Memory B cell (primary cell): ENCODE results near the gene CCDC51.
"Not testable (repeated sequence)": the region's sequence is repeated elsewhere in the genome, so short reads cannot be mapped to it uniquely, and the experiment has no call there.

Experiments
- ATAC-seq: fragments of 150-1000 bp; cut with Tn5 transposase; 2 replicates; pipeline ENCODE4 v1.10.0; 2021; ENCODE audit warnings: low read depth, mild to moderate bottlenecking, moderate library complexity
- DNase-seq, 2 donors: peaks; one replicate each; pipeline ENCODE4 v3.0.0; 2022; ENCODE audit warnings: low spot score in 2 of 2
- H3K27ac Mint-ChIP-seq: one replicate; pipeline ENCODE4 v1.8.0; 2022; ENCODE audit warnings: mild to moderate bottlenecking, moderate library complexity, mixed read lengths
- H3K27me3 Mint-ChIP-seq: one replicate; pipeline ENCODE4 v1.8.0; 2022; ENCODE audit warnings: mixed read lengths
- H3K36me3 Mint-ChIP-seq: one replicate; pipeline ENCODE4 v1.8.0; 2022; ENCODE audit warnings: mild to moderate bottlenecking, mixed read lengths
- H3K4me1 Mint-ChIP-seq: one replicate; pipeline ENCODE4 v1.8.0; 2022; ENCODE audit warnings: mixed read lengths
- H3K4me3 Mint-ChIP-seq: one replicate; pipeline ENCODE4 v1.8.0; 2022; ENCODE audit warnings: mild to moderate bottlenecking, moderate library complexity, mixed read lengths
- H3K9me3 Mint-ChIP-seq: one replicate; pipeline ENCODE4 v1.8.0; 2022; ENCODE audit warnings: mixed read lengths

The CCDC51 gene, protein sequence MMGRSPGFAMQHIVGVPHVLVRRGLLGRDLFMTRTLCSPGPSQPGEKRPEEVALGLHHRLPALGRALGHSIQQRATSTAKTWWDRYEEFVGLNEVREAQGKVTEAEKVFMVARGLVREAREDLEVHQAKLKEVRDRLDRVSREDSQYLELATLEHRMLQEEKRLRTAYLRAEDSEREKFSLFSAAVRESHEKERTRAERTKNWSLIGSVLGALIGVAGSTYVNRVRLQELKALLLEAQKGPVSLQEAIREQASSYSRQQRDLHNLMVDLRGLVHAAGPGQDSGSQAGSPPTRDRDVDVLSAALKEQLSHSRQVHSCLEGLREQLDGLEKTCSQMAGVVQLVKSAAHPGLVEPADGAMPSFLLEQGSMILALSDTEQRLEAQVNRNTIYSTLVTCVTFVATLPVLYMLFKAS

DNA sequence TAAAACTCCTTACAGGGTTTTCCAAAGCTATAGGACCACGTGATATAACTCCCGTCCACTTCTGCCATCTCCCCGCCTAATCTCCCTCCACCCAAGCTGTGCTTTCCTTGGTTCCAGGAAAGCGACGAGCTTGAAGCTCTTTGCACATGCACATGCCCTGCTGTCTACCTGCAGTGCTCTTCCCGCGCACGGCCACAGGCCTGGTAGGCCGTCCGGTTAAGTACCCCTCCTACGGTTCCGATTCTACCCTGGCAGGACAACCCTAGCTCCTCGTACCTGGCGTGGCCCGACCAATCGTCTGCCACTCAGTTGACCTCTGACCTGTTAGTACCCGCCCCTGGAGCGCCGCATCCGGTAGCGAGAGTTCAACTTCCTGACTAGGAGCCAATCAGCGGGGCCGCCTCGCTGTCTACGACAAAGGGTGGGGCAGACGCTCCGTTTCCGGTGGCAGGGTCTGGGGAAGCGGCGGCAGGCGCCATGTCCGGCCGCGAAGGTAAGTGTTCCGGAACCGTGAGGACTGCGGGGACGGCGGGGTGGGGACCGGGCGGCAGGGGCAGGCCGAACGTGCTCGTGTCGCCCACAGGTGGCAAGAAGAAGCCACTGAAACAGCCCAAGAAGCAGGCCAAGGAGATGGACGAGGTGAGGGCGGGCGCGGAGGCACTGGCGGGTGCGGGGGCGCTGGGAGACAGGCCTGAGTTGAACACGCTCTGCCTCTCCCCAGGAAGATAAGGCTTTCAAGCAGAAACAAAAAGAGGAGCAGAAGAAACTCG is at the start of gene CCDC51, which contains the start of gene TMA7:
CCDC51 (minus strand) TSS at position 300 of the 770 bp plus-strand sequence. CDS start 4,991 bp downstream, outside the sequence.
TMA7 (plus strand) TSS at position 438 of the 770 bp plus-strand sequence; CDS start at position 478, 40 bp downstream.
- peak; percentile 94 to 96 for DNase-seq
- peak within 1 kb of the TSS; percentile 93 for H3K27ac Mint-ChIP-seq
- ATAC-seq: peak; percentile 93
- no peaks in the 10 kb centered on the region for H3K9me3 Mint-ChIP-seq
- H3K36me3 Mint-ChIP-seq: peaks cover 5% of the 10 kb centered on the region
- H3K27me3 Mint-ChIP-seq: no peaks in the 10 kb centered on the region
- H3K4me3 Mint-ChIP-seq: peak within 1 kb of the TSS; percentile 93
- H3K4me1 Mint-ChIP-seq: peaks cover 18% of the 10 kb centered on the region

DNA sequence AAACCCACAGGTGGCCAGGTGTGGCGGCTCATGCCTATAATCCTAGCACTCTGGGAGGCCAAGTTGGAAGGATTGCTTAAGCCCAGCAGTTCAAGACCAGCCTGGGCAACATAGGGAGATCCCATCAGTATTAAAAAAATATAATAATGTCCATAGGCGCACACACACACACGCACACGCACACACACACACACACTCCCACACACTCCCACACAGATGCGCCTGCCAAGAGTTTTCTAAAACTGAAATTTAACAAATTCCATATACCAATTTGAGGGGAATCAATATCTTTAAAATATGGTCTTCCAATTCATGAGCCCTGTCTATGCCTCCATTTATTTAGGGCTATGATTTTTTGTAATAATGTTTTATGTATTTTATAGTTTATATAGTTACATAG is 47.0 kb upstream of the CCDC51 start:
- Mint-ChIP-seq H3K27me3 (no peaks in the 10 kb centered on the region), H3K9me3 (no peaks in the 10 kb centered on the region), H3K4me3 (no peak overlapping the region), H3K4me1 (no peaks in the 10 kb centered on the region), H3K27ac (no peak overlapping the region), H3K36me3 (peaks cover 2% of the 10 kb centered on the region)
- ATAC-seq (no peak), DNase-seq (no peak)

DNA sequence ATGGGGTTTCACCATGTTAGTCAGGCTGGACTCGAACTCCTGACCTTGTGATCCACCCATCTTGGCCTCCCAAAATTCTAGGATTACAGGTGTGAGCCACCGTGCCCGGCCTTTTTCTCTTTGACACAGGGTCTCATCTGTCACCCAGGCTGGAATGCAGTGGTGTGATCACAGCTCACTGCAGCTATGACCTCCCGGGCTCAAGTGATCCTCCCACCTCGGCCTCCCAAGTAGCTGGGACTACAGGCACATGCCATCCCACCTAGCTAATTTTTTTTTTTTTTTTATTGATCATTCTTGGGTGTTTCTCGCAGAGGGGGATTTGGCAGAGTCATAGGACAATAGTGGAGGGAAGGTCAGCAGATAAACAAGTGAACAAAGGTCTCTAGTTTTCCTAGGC is 42.9 kb upstream of the CCDC51 start:
- H3K27me3 Mint-ChIP-seq, H3K4me3 Mint-ChIP-seq, H3K9me3 Mint-ChIP-seq, H3K36me3 Mint-ChIP-seq, H3K27ac Mint-ChIP-seq, DNase-seq, ATAC-seq: not testable (repeated sequence)
- peaks cover 13% of the 10 kb centered on the region for H3K4me1 Mint-ChIP-seq

DNA sequence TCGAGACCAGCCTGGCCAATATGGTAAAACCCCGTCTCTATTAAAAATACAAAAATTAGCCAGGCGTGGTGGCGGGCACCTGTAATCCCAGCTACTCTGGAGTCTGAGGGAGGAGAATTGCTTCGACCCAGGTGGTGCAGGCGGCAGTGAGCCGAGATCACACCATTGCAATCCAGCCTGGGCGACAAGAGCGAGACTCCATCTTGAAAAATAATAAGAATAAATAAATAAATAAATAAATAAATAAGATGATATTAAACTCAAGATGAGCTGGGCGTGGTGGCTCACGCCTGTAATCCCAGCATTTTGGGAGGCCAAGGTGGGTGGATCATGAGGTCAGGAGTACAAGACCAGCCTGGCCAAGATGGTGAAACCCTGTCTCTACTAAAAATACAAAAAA is 41.0 kb upstream of the CCDC51 start:
- not testable (repeated sequence) for H3K4me3 Mint-ChIP-seq, H3K27me3 Mint-ChIP-seq, DNase-seq, H3K36me3 Mint-ChIP-seq, H3K27ac Mint-ChIP-seq, ATAC-seq, H3K9me3 Mint-ChIP-seq
- H3K4me1 Mint-ChIP-seq: peaks cover 17% of the 10 kb centered on the region

DNA sequence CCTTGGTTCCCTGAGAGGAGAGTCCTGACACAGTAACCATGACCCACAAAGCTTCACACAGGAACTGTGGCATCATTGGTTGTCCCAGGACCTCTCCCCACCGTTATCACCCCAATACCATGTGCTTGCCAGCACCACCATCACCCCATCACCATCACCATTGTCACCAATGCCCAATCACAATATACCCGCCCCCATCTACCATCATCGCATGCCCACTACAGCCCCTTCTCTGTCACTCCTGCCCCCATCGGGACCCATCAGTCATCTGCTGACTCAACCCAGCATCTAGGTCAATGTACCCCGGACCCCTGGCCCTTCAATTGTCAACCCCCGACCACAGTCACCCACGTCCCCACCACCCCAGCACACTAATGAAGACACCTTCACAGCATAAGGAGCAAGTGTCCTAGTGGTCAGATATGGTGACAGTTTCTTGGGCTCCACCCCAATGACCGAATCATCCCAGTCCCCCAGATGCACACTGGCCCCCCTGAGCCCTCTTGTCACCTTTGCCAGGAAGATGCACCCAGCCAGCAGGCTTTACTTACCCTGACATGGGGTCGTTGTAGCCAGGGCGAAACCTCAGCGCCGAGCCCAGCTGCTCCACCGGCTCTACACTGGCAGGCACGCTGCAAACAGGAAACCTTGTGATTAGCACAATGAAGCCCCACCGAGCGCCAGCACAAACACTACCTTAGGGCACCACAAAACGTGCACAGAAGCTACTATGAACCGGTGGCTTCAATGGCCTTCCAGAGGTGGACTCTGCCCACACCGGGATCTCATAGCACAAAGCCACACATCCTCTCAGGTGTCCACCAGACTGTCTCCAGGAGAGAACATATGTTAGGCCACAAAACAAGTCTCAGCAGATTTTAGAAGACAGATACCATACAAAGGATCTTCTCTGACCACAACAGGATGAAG is 39.0 kb upstream of the CCDC51 start:
- Mint-ChIP-seq H3K4me3 (peak overlapping the region; percentile 64), H3K4me1 (peaks cover 21% of the 10 kb centered on the region), H3K27me3 (no peaks in the 10 kb centered on the region), H3K27ac (peak overlapping the region; percentile 89), H3K9me3 (no peaks in the 10 kb centered on the region), H3K36me3 (no peaks in the 10 kb centered on the region)
- peak; percentile 94 for ATAC-seq
- DNase-seq: no peak

DNA sequence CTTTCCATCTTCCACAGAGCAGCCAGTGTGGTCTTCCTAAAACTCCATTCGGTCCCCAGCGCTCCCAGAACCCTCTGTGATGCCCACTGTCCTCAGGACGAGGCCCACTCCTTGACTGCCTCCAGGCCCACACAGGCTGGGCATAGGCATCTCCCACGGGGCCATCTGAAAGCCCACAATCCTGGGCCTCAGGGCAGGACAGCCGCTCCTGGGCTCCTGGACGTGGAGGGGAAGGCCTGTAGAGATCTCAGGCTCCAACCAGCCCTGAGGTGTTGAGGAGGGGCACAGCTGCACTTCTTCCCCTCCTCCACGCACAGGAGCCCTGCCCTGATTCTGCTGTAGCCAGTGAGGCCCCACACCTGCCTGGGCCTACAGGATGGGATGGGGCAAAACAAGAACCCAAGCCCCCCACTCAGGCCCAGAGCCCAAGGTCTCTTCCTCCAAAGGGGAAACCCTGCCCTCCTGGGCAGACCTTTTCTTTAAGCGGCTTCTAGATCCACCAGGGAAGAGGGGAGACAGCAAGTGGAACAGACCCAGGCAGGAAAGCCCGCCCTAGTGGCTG is 38.1 kb upstream of the CCDC51 start:
- H3K36me3 Mint-ChIP-seq: no peaks in the 10 kb centered on the region
- H3K4me3 Mint-ChIP-seq: peak overlapping the region; percentile 64
- no peaks in the 10 kb centered on the region for H3K27me3 Mint-ChIP-seq
- H3K9me3 Mint-ChIP-seq: no peaks in the 10 kb centered on the region
- DNase-seq (no peak), ATAC-seq (no peak)
- H3K4me1 Mint-ChIP-seq: peaks cover 26% of the 10 kb centered on the region
- peak overlapping the region; percentile 89 for H3K27ac Mint-ChIP-seq

DNA sequence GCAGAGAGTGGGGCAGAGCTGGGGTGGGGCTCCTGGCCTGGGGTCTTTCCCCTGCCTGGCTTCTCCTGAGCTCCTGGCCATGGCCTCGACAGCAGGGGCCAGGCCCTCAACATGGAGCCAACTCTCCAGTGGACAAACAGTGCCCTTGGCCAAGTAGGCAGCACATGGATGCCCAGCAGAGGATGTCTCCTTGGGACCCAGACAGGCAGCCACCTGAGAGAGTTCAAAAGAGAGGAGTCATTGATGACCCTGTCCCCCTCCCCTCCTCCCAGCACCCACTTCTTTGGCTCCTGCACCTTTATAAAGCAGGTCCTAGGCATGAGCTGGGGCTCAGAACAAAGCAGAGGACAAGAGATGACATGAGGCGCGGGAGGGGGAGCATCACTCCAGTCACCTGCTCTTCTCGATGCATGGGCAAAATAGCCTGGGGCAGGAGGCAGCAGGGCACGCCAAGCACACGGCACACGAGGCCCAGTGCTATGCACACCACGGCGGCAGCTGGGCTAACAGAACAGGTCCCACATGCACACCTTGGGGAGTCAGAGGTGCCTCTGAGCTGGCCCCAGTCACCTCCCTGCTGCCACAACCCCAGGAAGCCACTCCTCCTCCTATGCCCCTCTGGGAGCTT is 36.6 kb upstream of the CCDC51 start:
- H3K27ac Mint-ChIP-seq: peak overlapping the region; percentile 35
- DNase-seq (no peak), ATAC-seq (no peak)
- H3K36me3 Mint-ChIP-seq: no peaks in the 10 kb centered on the region
- H3K4me1 Mint-ChIP-seq: peaks cover 29% of the 10 kb centered on the region
- H3K4me3 Mint-ChIP-seq: no peak overlapping the region
- no peaks in the 10 kb centered on the region for H3K27me3 Mint-ChIP-seq
- no peaks in the 10 kb centered on the region for H3K9me3 Mint-ChIP-seq

DNA sequence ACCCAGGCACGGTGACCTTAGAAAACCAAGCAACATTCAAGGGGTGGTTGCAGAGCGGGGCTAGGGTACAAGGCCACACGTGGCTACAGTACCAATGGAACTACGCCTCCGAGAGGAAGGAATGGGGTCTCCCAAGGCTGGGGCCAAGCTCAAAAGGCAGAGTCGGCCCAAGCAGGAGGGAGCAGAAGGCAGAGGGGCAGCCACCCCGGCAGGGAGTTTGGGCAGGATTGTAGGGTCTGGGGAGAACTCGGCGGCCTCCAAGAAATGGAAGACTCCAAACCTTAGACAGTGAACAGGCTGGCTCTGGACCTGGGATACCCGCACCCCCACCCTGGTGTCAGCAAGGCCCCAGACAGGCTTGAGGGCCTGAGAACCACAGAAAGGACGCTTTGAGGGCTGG is 35.3 kb upstream of the CCDC51 start:
- ATAC-seq: no peak
- Mint-ChIP-seq H3K4me3 (no peak overlapping the region), H3K36me3 (no peaks in the 10 kb centered on the region), H3K9me3 (no peaks in the 10 kb centered on the region), H3K4me1 (peaks cover 29% of the 10 kb centered on the region), H3K27ac (peak overlapping the region; percentile 43), H3K27me3 (no peaks in the 10 kb centered on the region)
- DNase-seq: no peak

DNA sequence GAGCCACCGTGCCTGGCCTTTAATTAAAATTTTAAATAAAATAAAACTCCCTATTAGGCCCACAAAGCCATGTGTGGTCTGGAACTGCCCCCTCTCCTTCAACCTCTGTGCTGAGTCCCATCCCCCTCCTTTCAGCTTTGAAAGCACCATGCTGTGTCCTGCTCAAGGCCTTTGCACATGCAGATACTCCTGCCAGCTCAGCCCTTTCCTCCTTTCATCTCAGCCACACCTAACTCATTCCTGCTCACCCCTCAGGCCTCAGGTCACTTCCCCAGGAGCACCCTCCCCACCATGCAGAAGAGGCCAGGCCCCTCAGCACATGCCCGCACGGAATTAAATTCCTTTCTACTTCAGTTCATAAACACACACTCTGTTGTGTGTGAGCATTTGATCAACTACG is 34.7 kb upstream of the CCDC51 start:
- DNase-seq (no peak), ATAC-seq (no peak)
- H3K36me3 Mint-ChIP-seq: peaks cover 3% of the 10 kb centered on the region
- H3K27ac Mint-ChIP-seq: peak overlapping the region; percentile 43
- no peaks in the 10 kb centered on the region for H3K9me3 Mint-ChIP-seq
- no peak overlapping the region for H3K4me3 Mint-ChIP-seq
- H3K4me1 Mint-ChIP-seq: peaks cover 33% of the 10 kb centered on the region
- H3K27me3 Mint-ChIP-seq: no peaks in the 10 kb centered on the region

DNA sequence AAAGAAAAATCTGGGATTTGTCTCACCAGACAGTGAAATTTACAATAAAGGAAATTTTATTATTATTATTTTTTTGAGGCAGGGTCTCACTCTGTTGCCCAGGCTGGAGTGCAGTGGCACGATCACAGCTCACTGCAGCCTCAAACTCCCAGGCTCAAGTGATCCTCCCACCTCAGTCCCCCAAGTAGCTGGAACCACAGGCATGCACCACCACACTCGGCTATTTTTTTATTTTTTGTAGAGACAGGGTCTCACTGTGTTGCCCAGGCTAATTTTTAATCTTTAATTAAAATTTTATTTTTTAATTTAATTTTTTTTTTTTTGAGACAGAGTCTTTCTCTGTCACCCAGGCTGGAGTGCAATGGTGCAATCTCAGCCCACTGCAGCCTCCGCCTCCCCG is 34.1 kb upstream of the CCDC51 start:
- H3K27ac Mint-ChIP-seq, H3K36me3 Mint-ChIP-seq, H3K9me3 Mint-ChIP-seq, H3K27me3 Mint-ChIP-seq, DNase-seq, H3K4me3 Mint-ChIP-seq, ATAC-seq: not testable (repeated sequence)
- H3K4me1 Mint-ChIP-seq: peaks cover 34% of the 10 kb centered on the region

DNA sequence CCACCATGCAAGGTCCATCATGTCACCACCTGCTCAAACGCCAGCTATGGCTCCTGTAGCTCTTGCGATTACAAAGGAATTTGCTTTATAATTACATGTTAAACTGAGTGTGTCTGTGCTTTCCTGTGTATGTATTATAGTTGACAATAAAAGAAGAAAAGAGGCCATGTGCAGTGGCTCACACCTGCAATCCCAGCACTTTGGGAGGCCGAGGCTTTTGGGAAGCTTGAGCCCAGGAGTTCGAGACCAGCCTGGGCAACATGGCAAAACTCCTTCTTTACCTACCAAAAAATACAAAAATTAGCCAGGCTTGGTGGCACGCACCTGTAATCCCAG is 33.7 kb upstream of the CCDC51 start:
- DNase-seq (no peak), ATAC-seq (no peak)
- H3K9me3 Mint-ChIP-seq: no peaks in the 10 kb centered on the region
- H3K36me3 Mint-ChIP-seq: peaks cover 8% of the 10 kb centered on the region
- peak overlapping the region; percentile 89 for H3K4me3 Mint-ChIP-seq
- H3K27ac Mint-ChIP-seq: peak overlapping the region; percentile 95
- no peaks in the 10 kb centered on the region for H3K27me3 Mint-ChIP-seq
- H3K4me1 Mint-ChIP-seq: peaks cover 32% of the 10 kb centered on the region

DNA sequence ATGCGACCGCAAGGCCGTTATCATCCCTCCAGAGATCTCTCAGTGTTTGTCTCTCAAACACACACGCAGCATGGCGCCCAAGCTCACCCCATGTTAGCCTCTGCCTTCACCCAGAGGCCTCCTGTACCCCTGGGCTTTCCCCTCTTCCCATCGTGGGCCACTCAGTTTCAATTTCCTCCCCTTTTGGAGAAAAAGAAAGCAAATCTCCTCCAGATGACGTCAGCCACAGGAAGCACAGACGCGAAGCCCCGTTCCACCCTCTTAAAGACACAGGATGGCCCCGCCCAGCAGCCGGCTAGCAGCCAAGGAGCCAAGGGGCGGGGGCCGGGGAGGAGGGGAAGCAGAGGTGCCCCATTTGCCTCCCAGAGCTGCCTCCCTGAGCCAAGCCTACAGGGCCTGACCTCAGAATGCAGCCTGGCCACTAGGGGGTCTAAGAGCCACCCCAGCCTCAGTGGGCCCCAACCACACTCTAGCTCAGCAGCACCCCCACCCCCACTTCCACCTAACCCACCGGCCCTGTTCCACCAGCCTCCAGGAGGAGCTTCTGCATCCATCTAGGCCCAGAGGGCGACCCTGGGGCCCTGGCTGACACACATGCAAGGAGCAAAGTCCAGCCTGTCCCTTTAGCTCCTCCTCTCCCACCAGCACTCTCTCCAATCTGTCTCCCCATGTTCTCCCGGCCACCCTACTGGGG is 33.2 kb upstream of the CCDC51 start:
- Mint-ChIP-seq H3K9me3 (no peaks in the 10 kb centered on the region), H3K4me1 (peaks cover 31% of the 10 kb centered on the region), H3K4me3 (peak overlapping the region; percentile 89), H3K36me3 (peaks cover 8% of the 10 kb centered on the region), H3K27ac (peak overlapping the region; percentile 95), H3K27me3 (no peaks in the 10 kb centered on the region)
- DNase-seq: peak; percentile 82 to 94
- peak; percentile 87 for ATAC-seq

DNA sequence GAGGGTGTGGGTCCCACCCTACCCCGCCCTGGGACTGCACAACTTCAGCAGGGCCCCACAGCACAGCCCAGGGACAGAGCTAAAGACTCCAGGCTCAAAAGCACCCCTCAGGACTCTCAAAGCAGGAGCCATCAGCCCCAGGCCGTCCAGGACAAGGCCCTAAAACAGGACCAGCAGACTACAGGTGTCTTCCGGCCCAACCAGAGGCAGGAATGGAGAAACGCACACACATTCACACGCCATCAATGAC is 32.7 kb upstream of the CCDC51 start:
- Mint-ChIP-seq H3K27ac (peak overlapping the region; percentile 95), H3K4me1 (peaks cover 32% of the 10 kb centered on the region), H3K36me3 (peaks cover 10% of the 10 kb centered on the region), H3K27me3 (no peaks in the 10 kb centered on the region), H3K9me3 (no peaks in the 10 kb centered on the region), H3K4me3 (peak overlapping the region; percentile 89)
- DNase-seq (no peak), ATAC-seq (no peak)
